ENCODE data around the gene PBXIP1. TPM values are rescaled to one million over a fixed set of nuclear protein-coding genes. Genes with fewer than 3 reads are reported as not detected.
A peak's percentile ranks its signal among the peaks of the same experiment; 100 is the strongest.

The PBXIP1 gene
- total RNA-seq, 1 donor from 2014 or later = 70.0 TPM

DNA sequence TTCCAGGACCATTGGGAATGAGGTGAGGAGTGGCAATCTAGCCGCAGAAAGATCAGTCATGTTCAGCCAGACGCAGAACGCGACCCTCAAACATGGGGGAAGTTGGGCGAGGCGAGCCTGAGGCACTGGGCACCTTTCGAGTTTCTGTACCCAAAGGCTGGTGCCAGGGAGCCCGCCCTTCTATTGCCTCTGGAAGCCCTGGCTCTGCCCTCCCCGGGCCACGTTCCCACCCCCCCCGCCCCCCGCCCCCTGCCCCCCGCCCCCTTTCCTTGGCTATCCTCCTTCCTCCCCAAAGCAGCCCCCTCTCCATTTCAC, 44.5 kb upstream of the PBXIP1 start:
- H3K4me1 ChIP-seq = peaks cover 14 to 28% of the 10 kb centered on the region in 2 donors
- intact Hi-C loops (cut with DNase I) = loop anchor here (1.0 to 5.0 kb wide), 5 partner anchors 17 to 962 kb away; partner anchors contain the start of genes ATP8B2, FLAD1, PYGO2 and SLC50A1

DNA sequence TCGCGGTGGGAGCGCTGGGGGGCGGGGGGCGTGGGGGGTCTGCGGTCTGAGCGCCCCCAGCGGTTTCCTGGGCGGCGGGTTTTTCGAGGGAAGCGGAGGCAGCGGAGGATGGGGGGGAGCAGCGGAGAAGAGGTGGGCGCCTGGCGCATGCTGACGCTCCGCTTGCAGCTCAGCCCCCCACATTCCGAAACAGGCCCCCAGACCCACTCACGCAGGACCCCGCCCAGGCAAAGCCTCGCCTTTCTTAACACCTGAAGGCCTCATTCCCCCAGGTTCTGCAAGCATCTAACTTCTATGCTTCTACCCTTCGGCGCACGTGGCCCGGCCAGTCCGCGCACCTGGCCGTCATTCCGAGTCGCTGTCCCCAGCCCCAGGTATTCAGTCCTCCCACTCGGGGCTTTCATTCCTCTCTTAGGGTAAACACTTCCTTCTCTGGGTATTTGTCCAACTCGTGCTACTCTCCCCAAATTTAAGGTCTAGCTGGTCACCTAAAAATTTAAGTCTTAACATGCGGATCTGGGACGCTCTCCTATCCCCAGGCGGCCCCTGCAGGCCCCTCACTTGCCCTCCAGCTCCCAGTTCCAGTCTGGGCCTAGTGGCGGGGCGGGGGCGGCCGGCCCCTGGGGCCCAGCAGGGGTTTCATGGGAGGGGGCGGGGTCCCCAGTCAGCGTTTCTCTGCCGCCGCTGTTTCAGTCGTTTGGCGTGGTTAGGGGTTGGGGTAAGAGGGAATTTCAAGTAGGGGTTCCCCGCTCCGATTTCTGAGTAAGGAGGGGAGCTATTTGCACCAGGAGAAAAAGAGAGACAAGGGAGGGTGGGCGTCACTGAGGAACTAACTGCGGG, 43.9 kb upstream of the PBXIP1 start:
- no peaks in the 10 kb centered on the region for H3K36me3 ChIP-seq

More for the DNA sequence above, 44.5 kb upstream of the PBXIP1 start:
- H3K36me3 ChIP-seq = no peaks in the 10 kb centered on the region
- no peak for DNase-seq (ENCODE audit: low spot score in 2 of 2)
- peak overlapping the region; percentile 92 to 94 for H3K4me3 ChIP-seq
- TF ChIP-seq CTCF (IDR thresholded peaks at IDR 0.05) = no peak
- no peaks in the 10 kb centered on the region for H3K9me3 ChIP-seq
- no peaks in the 10 kb centered on the region for H3K27me3 ChIP-seq
- peak overlapping the region; percentile 97 to 98 for H3K27ac ChIP-seq

DNA sequence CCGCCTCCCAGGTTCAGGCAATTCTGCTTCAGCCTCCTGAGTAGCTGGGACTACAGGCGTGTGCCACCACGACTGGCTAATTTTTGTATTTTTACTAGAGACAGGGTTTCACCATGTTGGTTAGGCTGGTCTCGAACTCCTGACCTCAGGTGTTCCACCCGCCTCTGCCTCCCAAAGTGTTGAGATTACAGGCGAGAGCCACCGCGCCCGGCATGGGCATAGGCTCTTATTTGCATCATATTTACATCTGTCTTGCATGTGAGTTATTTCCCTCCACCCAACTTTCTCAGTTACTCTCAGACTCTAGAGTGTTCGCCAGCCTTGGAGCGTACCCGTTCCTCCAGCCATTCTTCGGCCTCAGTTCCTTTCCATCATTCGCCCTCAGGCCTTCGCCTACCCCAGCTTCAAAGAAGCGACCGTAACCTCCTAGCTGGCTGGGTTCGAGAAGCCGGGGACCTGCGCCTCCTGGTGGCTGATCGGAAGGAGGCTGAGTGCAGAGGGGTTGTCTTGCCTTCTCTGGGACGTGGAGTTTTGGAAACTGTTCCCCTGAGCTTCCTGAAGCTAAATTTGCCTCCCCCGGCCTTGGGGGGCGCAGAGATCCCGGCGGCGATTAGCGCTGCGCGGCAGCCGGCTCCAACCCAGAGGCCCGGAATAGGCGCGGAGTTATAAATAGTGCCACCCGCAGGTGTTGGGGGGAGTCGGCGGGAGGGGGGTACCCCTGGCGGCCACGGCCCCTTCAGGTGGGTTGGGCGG, 43.1 kb upstream of the PBXIP1 start:
- peak overlapping the region; percentile 92 to 94 for H3K4me3 ChIP-seq
- H3K4me1 ChIP-seq = peaks cover 7 to 17% of the 10 kb centered on the region in 2 donors
- DNase-seq (ENCODE audit: low spot score in 2 of 2) = peak in 1 of 2 donors; percentile 76
- H3K27ac ChIP-seq = peak overlapping the region; percentile 97 to 98
- peak; percentile 67 to 81 (median 78) for TF ChIP-seq CTCF (IDR thresholded peaks at IDR 0.05)
- no peaks in the 10 kb centered on the region for H3K36me3 ChIP-seq
- no peaks in the 10 kb centered on the region for H3K27me3 ChIP-seq
- H3K9me3 ChIP-seq = no peaks in the 10 kb centered on the region
- intact Hi-C loops (cut with DNase I) = no loop called here

More for the DNA sequence above, 43.9 kb upstream of the PBXIP1 start:
- Histone ChIP-seq H3K4me1 (peaks cover 14 to 22% of the 10 kb centered on the region in 2 donors), H3K27me3 (no peaks in the 10 kb centered on the region), H3K27ac (peak overlapping the region; percentile 97 to 98), H3K4me3 (peak overlapping the region; percentile 92 to 94), H3K9me3 (no peaks in the 10 kb centered on the region)
- no peak for TF ChIP-seq CTCF (IDR thresholded peaks at IDR 0.05)
- intact Hi-C loops (cut with DNase I) = loop anchor here (1.0 to 5.0 kb wide), 5 partner anchors 16 to 963 kb away; partner anchors contain the start of genes ATP8B2, FLAD1, PYGO2 and SLC50A1
- DNase-seq (ENCODE audit: low spot score in 2 of 2) = no peak

DNA sequence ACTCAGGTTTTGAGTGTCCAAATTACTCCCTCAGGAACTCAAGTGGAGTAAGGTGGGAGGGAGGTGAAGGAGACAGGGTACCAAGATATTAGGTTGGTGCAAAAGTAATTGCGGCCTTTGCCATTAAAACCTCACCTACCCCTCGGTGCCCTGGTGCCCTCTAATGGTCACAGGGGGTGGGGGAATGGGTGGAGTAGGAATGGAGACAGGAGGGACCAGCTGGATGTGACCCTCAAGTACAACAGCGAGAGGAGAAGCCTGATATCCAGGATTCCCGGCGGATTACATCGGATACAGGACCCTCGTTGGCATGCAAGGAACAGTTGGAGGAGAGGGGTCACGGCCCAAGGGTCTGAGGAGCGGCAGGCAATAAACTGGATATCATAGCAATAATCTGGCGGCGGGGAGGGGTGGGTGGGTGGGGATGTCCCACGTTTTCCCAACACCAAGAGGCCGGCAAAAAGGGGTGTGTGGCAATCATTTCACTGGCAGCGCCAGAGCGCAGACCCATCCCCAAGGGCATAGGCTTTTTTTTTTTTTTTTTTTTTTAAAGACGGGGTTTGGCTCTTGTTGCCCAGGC, 42.4 kb upstream of the PBXIP1 start:
- Histone ChIP-seq H3K27me3 (no peaks in the 10 kb centered on the region), H3K4me1 (peaks cover 7 to 17% of the 10 kb centered on the region in 2 donors), H3K27ac (no peak overlapping the region), H3K4me3 (no peak overlapping the region), H3K36me3 (no peaks in the 10 kb centered on the region), H3K9me3 (no peaks in the 10 kb centered on the region)
- TF ChIP-seq CTCF (IDR thresholded peaks at IDR 0.05) = no peak
- DNase-seq (ENCODE audit: low spot score in 2 of 2) = no peak
- intact Hi-C loops (cut with DNase I) = no loop called here

DNA sequence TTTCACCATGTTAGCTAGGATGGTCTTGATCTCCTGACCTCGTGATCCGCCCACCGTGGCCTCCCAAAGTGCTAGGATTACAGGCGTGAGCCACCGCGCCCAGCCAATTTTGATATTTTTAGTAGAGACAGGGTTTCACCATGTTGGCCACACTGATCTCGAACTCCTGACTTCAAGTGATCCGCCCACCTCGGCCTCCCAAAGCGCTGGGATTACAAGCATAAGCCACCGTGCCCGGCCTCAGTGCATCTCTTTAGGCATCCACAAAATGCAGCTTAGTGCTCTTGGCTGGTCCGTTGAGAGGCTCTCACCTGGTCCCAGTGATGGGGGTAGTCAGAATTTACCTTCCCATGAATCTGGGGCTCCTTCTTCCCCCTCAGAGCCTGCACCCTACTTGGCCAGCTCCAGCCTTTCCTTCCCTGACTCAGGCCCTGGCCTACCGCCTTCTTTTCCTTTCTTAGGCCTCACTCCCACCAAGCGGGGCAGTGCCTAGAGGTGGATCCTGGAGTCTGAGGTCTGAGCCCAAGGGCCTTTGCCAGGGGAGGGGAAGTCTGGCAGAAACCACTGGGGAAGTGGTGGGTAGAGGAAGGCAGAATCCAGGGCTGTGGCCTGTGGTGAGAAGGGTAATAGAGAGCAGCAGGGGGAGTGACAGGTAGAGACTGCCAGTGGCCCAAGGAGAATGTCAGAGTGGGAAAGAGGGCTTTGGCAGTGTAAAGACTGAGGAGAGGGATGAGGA, 41.2 kb upstream of the PBXIP1 start:
- Histone ChIP-seq H3K4me3 (no peak overlapping the region), H3K36me3 (no peaks in the 10 kb centered on the region), H3K27me3 (no peaks in the 10 kb centered on the region), H3K4me1 (peaks cover 7 to 17% of the 10 kb centered on the region in 2 donors), H3K9me3 (no peaks in the 10 kb centered on the region), H3K27ac (no peak overlapping the region)
- intact Hi-C loops (cut with DNase I) = no loop called here
- no peak for DNase-seq (ENCODE audit: low spot score in 2 of 2)
- no peak for TF ChIP-seq CTCF (IDR thresholded peaks at IDR 0.05)
